Keratinocyte (primary cell): ENCODE data around the gene DTNBP1.

Experiments used
- EZH2 ChIP-seq: IDR thresholded peaks from one replicate; pipeline ENCODE4 v1.6.1; 2012; ENCODE audit warnings: inconsistent platforms, mild to moderate bottlenecking, low read length, moderate library complexity
- TF ChIP-seq, protein P1 (sequence below), 3 experiments: IDR thresholded peaks in 1 of 3; conservative IDR thresholded peaks in 1 of 3; optimal IDR thresholded peaks in 1 of 3; 2 replicates in 2 of 3; 3 replicates in 1 of 3; pipeline versions ENCODE3 to v1.5.1; 2011; ENCODE audit warnings: low read length in 3 of 3, mild to moderate bottlenecking in 3 of 3, moderate library complexity in 2 of 3, control low read depth in 1 of 3, inconsistent platforms in 1 of 3; ENCODE audit not compliant: insufficient read depth in 2 of 3; ENCODE audit errors: extremely low read depth in 1 of 3

DNA sequence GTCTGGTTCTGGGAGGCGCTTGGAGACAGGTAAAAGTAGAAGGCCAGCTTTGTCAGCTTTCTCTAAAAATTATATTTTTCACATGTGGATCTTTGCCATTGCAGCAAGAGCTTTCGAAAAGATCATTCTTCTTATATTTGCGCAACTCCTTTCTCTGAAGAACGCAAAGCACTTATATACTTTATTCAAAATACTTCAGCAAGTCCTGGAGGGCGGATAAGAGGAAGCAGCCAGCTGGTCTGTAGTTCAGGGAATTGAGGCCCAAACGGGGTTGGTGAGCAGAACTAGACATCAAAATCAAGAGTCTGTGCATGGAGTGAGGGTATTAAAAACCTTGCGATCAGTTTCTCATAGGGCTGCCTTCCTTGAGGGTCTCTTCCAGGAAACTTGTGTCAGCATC, 182.3 kb downstream of the DTNBP1 start:
- TF ChIP-seq, protein P1, sequence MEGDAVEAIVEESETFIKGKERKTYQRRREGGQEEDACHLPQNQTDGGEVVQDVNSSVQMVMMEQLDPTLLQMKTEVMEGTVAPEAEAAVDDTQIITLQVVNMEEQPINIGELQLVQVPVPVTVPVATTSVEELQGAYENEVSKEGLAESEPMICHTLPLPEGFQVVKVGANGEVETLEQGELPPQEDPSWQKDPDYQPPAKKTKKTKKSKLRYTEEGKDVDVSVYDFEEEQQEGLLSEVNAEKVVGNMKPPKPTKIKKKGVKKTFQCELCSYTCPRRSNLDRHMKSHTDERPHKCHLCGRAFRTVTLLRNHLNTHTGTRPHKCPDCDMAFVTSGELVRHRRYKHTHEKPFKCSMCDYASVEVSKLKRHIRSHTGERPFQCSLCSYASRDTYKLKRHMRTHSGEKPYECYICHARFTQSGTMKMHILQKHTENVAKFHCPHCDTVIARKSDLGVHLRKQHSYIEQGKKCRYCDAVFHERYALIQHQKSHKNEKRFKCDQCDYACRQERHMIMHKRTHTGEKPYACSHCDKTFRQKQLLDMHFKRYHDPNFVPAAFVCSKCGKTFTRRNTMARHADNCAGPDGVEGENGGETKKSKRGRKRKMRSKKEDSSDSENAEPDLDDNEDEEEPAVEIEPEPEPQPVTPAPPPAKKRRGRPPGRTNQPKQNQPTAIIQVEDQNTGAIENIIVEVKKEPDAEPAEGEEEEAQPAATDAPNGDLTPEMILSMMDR (optimal IDR thresholded peaks at IDR 0.05 in 1 of 3, IDR thresholded peaks at IDR 0.05 in 1 of 3, conservative IDR thresholded peaks at IDR 0.05 in 1 of 3; ENCODE audit: extremely low read depth in 1 of 3, insufficient read depth in 2 of 3, low read length in 3 of 3) = no peak
- TF ChIP-seq EZH2 = no peak
